Trophoblast cell (in vitro differentiated cells and primary cell): Measurements from ENCODE around the gene CTNNA3.

ENCODE experiments used
- DNase-seq, 2 donors: peaks; one replicate each; pipeline ENCODE4 v3.0.0-alpha.2; 2016
- H2AFZ ChIP-seq: 2 replicates; pipeline ENCODE4 v1.6.1; 2013; ENCODE audit warnings: low read length, moderate library complexity, mild to moderate bottlenecking; ENCODE audit not compliant: insufficient read depth, poor library complexity
- H2AK5ac ChIP-seq: 2 replicates; pipeline ENCODE4 v1.6.1; 2013; ENCODE audit warnings: mild to moderate bottlenecking, low read length
- H2BK120ac ChIP-seq: 2 replicates; pipeline ENCODE4 v1.6.1; 2013; ENCODE audit warnings: low read length, mild to moderate bottlenecking, moderate library complexity; ENCODE audit not compliant: insufficient read depth, poor library complexity
- H2BK12ac ChIP-seq: 2 replicates; pipeline ENCODE4 v1.6.1; 2013; ENCODE audit warnings: mild to moderate bottlenecking, low read length, moderate library complexity
- H2BK5ac ChIP-seq: 2 replicates; pipeline ENCODE4 v1.6.1; 2013; ENCODE audit warnings: low read length, low read depth, moderate library complexity, mild to moderate bottlenecking; ENCODE audit not compliant: poor library complexity
- H3K14ac ChIP-seq: 2 replicates; pipeline ENCODE4 v1.6.1; 2013; ENCODE audit warnings: mild to moderate bottlenecking, low read length
- H3K18ac ChIP-seq: 2 replicates; pipeline ENCODE4 v1.6.1; 2013; ENCODE audit warnings: mild to moderate bottlenecking, low read length
- H3K23ac ChIP-seq: 2 replicates; pipeline ENCODE4 v1.6.1; 2013; ENCODE audit warnings: low read length
- H3K27ac ChIP-seq: 2 replicates; pipeline ENCODE4 v1.5.1; 2013; ENCODE audit warnings: low read depth, mild to moderate bottlenecking, inconsistent platforms, low read length, moderate library complexity
- H3K27me3 ChIP-seq: 2 replicates; pipeline ENCODE4 v1.6.1; 2013; ENCODE audit warnings: inconsistent platforms, mild to moderate bottlenecking, low read length, moderate library complexity; ENCODE audit not compliant: insufficient read depth
- H3K36me3 ChIP-seq, 2 experiments: 1 replicate in 1 of 2; 2 replicates in 1 of 2; pipeline ENCODE4 v1.6.1; 2013; ENCODE audit warnings: low read length in 2 of 2, mild to moderate bottlenecking in 2 of 2, moderate library complexity in 1 of 2; ENCODE audit not compliant: insufficient read depth in 2 of 2, control insufficient read depth in 1 of 2
- H3K4ac ChIP-seq: 2 replicates; pipeline ENCODE4 v1.6.1; 2013; ENCODE audit warnings: low read depth, mild to moderate bottlenecking, low read length, moderate library complexity
- H3K4me1 ChIP-seq, 2 experiments: 1 replicate in 1 of 2; 2 replicates in 1 of 2; pipeline ENCODE4 v1.6.1; 2013; ENCODE audit warnings: low read length in 2 of 2, mild to moderate bottlenecking in 2 of 2, moderate library complexity in 1 of 2; ENCODE audit not compliant: insufficient read depth in 2 of 2, control insufficient read depth in 1 of 2
- H3K4me2 ChIP-seq: 2 replicates; pipeline ENCODE4 v1.6.1; 2013; ENCODE audit warnings: inconsistent platforms, mild to moderate bottlenecking, low read length, moderate library complexity
- H3K4me3 ChIP-seq: 2 replicates; pipeline ENCODE4 v1.5.1; 2013; ENCODE audit warnings: mild to moderate bottlenecking, low read depth, low read length, inconsistent platforms
- H3K79me1 ChIP-seq: one replicate; pipeline ENCODE4 v1.6.1; 2013; ENCODE audit warnings: low read length
- H3K79me2 ChIP-seq: 2 replicates; pipeline ENCODE4 v1.6.1; 2013; ENCODE audit warnings: low read length, mild to moderate bottlenecking; ENCODE audit not compliant: control insufficient read depth, insufficient read depth, poor library complexity
- H3K9ac ChIP-seq: 2 replicates; pipeline ENCODE4 v1.6.1; 2013; ENCODE audit warnings: mild to moderate bottlenecking, low read length
- H3K9me3 ChIP-seq: 2 replicates; pipeline ENCODE4 v1.6.1; 2013; ENCODE audit warnings: low read depth, mild to moderate bottlenecking, control low read depth, inconsistent platforms, low read length; ENCODE audit not compliant: insufficient read depth
- H4K12ac ChIP-seq: 2 replicates; pipeline ENCODE4 v1.6.1; 2013; ENCODE audit warnings: low read depth, mild to moderate bottlenecking, low read length, moderate library complexity
- H4K8ac ChIP-seq: 2 replicates; pipeline ENCODE4 v1.6.1; 2013; ENCODE audit warnings: low read depth, mild to moderate bottlenecking, low read length, moderate library complexity
- H4K91ac ChIP-seq: one replicate; pipeline ENCODE4 v1.6.1; 2013; ENCODE audit warnings: low read depth, mild to moderate bottlenecking, low read length, moderate library complexity
- WGBS: extraction: QIAGEN DNeasy Blood & Tissue Kit; methylation state at CpG from one replicate; pipeline ENCODE4 v1.1.7; 2013; ENCODE audit warnings: missing lambda C conversion rate; ENCODE audit not compliant: insufficient read length, insufficient coverage; ENCODE audit errors: extremely low coverage; 5-methylcytosine and 5-hydroxymethylcytosine counted together

CTNNA3 gene

DNA sequence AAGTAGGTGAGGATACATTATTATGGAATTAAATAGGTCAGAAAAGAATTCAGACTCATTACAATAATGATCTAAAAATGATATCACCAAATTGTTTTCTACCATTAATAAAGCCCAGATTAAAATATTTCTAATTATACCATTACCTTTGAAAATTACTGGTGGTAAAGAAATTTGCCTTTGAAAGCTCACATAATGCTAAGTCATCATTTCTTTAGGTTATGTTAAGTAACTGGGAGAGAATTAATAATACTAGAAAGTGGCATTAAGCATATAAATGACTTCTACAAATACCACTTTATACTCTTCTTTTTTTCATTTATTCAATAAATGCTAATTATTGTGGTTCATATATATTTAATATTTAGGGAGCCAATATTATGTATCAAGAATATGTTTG lies 1411.4 kb downstream of the CTNNA3 start:
- Histone ChIP-seq H3K23ac (no peak overlapping the region), H3K14ac (no peak overlapping the region), H2AK5ac (no peak overlapping the region), H4K8ac (no peak overlapping the region), H4K12ac (no peak overlapping the region), H3K9me3 (no peaks in the 10 kb centered on the region), H3K27ac (no peak overlapping the region), H3K4ac (no peak overlapping the region), H3K27me3 (no peaks in the 10 kb centered on the region), H3K18ac (no peak overlapping the region), H2AFZ (no peak overlapping the region), H2BK12ac (no peak overlapping the region), H2BK5ac (no peak overlapping the region), H3K36me3 (no peaks in the 10 kb centered on the region), H3K4me3 (no peak overlapping the region), H3K4me1 (no peaks in the 10 kb centered on the region), H3K4me2 (no peak overlapping the region), H4K91ac (no peak overlapping the region), H2BK120ac (no peak overlapping the region), H3K9ac (no peak overlapping the region), H3K79me2 (no peaks in the 10 kb centered on the region), H3K79me1 (no peaks in the 10 kb centered on the region)
- no peak for DNase-seq

DNA sequence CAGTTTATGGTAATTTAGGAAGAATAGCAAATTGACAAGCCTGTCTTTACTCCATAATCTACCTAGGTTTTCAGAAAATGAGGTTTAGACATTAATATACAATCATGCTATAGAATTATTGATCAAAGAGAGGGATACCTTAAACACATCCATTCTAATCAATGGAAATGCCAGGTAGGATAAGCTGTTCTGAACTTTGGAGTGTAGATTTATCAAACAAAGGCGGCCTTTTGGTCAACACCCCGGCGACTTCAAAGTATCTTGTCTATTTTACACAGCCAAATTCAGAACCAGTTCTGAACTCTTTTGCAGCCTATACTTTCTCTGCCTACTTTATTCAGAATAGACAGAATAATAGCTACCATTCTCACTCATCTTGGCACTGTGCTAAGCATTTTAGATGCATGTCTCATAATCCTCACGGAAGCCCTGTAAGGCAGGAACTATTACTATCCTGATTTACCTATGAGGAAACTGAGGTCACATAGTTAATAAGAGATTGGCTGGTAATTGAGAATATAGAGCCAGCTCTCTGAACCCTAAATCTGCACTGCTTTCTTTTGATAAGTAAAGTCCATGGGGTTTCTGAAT lies 1412.0 kb downstream of the CTNNA3 start:
- Histone ChIP-seq H2BK120ac (no peak overlapping the region), H2AK5ac (no peak overlapping the region), H3K9ac (no peak overlapping the region), H3K79me1 (no peaks in the 10 kb centered on the region), H3K18ac (no peak overlapping the region), H4K12ac (no peak overlapping the region), H2BK5ac (no peak overlapping the region), H3K4me1 (no peaks in the 10 kb centered on the region), H3K27me3 (no peaks in the 10 kb centered on the region), H3K4ac (no peak overlapping the region), H2BK12ac (no peak overlapping the region), H3K79me2 (no peaks in the 10 kb centered on the region), H4K8ac (no peak overlapping the region), H3K9me3 (no peaks in the 10 kb centered on the region), H3K4me2 (no peak overlapping the region), H2AFZ (no peak overlapping the region), H3K4me3 (no peak overlapping the region), H4K91ac (no peak overlapping the region), H3K23ac (no peak overlapping the region), H3K27ac (no peak overlapping the region), H3K36me3 (no peaks in the 10 kb centered on the region), H3K14ac (no peak overlapping the region)
- no CpG with 5 or more reads among the region's 4 CpGs for WGBS
- no peak for DNase-seq

DNA sequence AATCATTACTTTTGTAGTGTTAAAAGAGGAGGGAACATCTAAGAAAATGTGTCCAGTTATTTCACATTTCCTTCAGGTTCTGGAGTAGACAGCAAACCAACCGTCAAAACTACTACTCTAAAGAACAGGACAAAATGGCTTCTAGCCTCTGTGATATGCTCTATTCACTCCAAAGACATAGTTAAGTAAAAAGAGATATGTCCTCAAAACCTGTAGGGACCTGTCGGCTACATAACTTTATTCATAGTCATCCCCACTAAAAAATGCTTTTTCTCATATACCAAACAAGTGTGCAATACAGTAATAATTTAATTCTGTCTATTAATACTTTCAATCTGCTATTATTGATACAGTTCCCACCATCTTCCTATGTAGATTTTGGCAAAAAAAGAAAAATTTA lies 1412.9 kb downstream of the CTNNA3 start:
- Histone ChIP-seq H3K27me3 (no peaks in the 10 kb centered on the region), H3K79me1 (no peaks in the 10 kb centered on the region), H2BK12ac (no peak overlapping the region), H3K4ac (no peak overlapping the region), H4K12ac (no peak overlapping the region), H4K8ac (no peak overlapping the region), H2BK5ac (no peak overlapping the region), H3K4me3 (no peak overlapping the region), H3K9me3 (no peaks in the 10 kb centered on the region), H3K4me1 (no peaks in the 10 kb centered on the region), H3K79me2 (no peaks in the 10 kb centered on the region), H3K18ac (no peak overlapping the region), H3K4me2 (no peak overlapping the region), H4K91ac (no peak overlapping the region), H3K23ac (no peak overlapping the region), H2BK120ac (no peak overlapping the region), H2AFZ (no peak overlapping the region), H2AK5ac (no peak overlapping the region), H3K27ac (no peak overlapping the region), H3K14ac (no peak overlapping the region), H3K9ac (no peak overlapping the region), H3K36me3 (no peaks in the 10 kb centered on the region)
- DNase-seq: no peak
- WGBS: no CpG with 5 or more reads among the region's 2 CpGs

DNA sequence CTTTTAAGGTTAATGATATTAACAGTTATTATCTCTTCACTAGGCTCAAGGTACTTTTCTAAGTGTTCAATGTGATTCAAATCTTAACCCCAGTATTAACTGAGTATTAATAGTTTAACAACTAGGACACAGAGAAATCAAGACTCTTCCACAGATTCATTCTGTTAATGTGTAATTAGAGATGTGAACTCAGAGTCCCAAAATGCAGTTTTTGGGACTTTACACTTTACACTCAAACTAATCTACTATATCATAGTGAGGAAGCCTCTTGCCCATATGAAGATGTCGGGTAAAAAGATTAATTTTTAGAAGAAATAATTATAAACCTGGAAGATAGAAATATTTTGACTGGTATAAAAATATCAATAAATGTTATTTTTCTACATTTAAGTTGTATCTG lies 1414.7 kb downstream of the CTNNA3 start:
- Histone ChIP-seq H3K79me2 (no peaks in the 10 kb centered on the region), H3K4me2 (no peak overlapping the region), H4K8ac (no peak overlapping the region), H2AFZ (no peak overlapping the region), H2BK12ac (no peak overlapping the region), H2BK120ac (no peak overlapping the region), H3K9me3 (no peaks in the 10 kb centered on the region), H4K91ac (no peak overlapping the region), H2BK5ac (no peak overlapping the region), H3K36me3 (no peaks in the 10 kb centered on the region), H3K27ac (no peak overlapping the region), H2AK5ac (no peak overlapping the region), H3K4me1 (no peaks in the 10 kb centered on the region), H3K9ac (no peak overlapping the region), H3K14ac (no peak overlapping the region), H3K79me1 (no peaks in the 10 kb centered on the region), H3K4me3 (no peak overlapping the region), H3K18ac (no peak overlapping the region), H3K4ac (no peak overlapping the region), H4K12ac (no peak overlapping the region), H3K27me3 (no peaks in the 10 kb centered on the region), H3K23ac (no peak overlapping the region)
- DNase-seq: no peak
- no CpG with 5 or more reads among the region's 1 CpG for WGBS
